ENCODE measurements around the gene AKR7A2.

AKR7A2 gene

GRCh38 chr1:19343617-19344350 lies 31.8 kb upstream of the AKR7A2 start:
- no peak for DNase-seq (ENCODE audit: low read depth)

GRCh38 chr1:19342894-19343616 lies 31.1 kb upstream of the AKR7A2 start:
- no peak for DNase-seq (ENCODE audit: low read depth)

- no peak for DNase-seq (ENCODE audit: low read depth)
These were observed 30.3 kb upstream of the AKR7A2 start for GRCh38 chr1:19342062-19342750.

GRCh38 chr1:19341201-19342061 lies 29.5 kb upstream of the AKR7A2 start:
- peak; percentile 72 for DNase-seq (ENCODE audit: low read depth)

DNA sequence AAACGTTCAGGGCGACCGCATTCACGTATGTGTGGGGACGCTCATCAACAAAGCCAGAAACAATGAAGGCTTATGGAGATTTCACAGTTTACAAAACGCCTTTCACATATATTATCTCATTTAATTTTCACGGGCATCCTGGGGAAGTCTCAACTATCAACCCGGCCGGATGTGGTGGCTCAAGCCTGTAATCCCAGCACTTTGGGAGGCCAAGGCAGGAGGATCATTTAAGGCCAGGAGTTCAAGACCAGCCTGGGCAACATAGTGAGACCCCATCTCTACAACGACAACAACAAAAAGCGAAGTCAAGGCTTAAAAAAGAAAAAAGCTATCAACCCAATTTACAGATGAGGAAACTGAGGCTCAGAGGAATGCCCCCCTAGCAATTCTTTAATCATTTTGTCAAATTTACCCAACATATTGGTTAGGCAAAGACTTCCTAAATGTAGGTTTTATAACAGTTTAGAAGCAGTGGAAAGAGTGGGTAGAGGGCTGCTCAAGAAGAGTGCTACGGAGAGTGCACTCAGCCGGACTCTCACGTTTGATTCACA lies 28.5 kb upstream of the AKR7A2 start:
- DNase-seq (ENCODE audit: low read depth): no peak

DNA sequence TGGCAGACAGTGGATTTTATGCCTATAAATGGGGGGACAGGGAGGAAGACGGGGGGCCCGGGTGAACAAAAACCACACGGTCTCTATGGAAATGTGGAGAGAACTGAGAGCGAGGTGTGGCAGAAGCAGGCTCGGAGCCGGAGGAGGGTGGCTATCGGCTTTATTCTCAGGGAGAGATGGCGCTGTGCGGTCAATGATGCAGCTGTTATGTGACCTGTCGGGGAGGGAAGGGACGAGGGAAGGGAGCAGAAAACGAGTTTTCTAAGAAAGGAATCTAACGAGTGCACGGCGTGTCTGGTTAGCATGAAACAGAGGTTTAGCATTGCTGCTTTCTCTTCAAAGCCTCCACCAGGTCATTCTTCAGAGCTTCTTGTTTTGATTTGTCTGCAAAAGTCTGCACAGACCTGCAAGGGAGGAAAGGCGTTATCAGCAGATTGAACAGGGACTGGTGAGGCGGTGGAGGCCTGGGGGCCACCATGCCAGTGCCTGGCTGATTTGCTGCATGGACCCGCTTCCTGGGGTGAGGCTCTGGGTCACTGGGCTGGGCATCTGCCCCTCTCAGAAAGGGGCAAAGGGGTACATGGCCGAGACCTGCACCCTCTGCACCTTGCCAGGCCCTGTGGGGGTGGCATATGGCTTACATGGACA lies 27.4 kb upstream of the AKR7A2 start:
- DNase-seq (ENCODE audit: low read depth): no peak

DNA sequence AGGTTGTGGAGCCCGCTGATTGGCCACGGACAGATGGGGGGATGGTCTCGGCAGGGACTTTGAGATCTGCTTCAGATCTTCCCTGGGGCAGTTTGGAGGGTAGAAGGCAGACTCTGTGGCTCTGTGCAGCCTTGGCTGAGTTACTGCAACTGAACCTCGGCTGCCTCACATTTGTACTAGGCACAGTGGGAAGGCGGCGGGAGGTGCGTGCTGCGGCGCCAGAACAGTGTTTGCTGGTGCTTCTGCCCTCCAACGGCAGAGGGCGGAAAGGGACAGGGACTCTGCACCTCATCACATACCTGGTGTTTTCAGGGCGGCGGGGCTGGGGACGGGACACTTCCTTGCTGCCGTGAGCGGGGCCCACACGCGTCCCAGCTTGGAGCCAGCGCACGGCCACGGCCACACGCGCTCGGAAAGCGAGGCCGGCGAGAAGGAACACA lies 26.4 kb upstream of the AKR7A2 start:
- peak; percentile 47 for DNase-seq (ENCODE audit: low read depth)

DNA sequence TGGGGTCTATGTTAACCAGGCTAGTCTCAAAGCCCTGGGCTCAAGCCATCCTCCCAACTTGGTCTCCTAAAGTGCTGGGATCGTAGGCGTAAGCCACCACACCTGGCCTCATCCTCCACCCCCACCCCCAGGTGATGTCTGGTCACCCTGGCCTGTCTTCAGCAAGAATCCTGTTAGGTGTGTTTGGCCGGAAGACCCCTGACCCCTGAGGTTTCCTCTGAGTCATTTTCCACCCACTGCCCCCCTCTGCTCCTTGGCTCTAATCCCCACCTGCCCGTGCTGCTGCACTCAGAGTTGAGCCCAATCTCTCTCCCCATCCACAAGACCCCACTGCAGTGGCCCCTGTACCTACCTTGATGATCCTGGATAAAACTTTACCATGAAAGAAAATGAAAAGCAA lies 25.3 kb upstream of the AKR7A2 start:
- DNase-seq (ENCODE audit: low read depth): no peak

DNA sequence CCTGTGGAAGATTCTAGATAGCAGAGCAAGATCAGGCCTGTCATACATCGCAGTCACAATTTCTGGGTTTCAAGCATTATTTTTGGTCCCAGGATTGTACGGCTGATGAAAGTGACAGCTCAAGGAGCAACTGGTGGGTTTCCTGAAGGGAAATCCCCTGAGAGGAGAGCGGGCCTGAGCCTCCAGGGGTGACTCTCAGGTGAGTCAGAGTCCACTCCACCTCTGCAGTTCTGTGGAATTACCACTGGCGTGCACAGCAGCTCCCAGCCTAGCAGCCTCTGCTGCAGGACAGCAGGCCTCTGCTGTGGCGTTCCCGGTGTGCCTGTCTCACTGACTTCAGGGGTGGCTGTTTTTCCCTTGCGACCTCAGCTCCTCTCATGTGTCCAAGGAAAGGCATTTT lies 24.6 kb upstream of the AKR7A2 start:
- DNase-seq (ENCODE audit: low read depth): no peak

DNA sequence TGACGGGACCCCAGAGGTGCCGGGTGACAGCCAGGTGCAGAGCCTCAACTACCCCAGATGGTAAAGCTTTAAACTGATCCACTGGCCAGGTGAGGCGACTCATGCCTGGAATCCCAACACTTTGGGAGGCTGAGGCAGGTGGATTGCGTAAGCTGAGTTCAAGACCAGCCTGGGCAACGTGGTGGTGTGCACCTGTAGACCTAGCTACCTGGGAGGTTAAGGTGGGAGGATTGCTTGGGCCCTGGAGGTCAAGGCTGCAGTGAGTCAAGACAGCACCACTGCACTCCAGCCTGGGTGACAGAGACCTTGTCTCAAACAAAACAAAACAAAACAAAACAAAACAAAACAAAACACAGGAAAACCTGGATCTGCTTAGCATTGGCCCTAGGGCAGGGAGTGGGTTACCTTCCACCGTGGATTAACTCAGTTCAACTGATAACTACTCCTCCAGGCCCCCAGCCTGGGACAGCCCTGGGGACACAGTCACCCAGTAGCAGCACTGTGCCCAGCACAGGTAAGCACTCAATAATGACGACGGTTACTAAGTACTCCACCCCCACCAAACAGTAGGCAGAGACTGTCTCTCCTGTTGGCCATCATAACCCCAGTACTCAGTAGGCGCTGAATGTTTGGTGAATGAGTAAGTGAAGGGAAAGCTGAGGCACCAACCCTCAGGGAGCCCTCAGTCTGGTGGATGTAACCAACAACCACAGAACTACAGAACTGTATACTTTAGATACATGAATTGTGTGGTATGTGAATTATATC lies 21.8 kb upstream of the AKR7A2 start:
- DNase-seq (ENCODE audit: low read depth): peak; percentile 35

DNA sequence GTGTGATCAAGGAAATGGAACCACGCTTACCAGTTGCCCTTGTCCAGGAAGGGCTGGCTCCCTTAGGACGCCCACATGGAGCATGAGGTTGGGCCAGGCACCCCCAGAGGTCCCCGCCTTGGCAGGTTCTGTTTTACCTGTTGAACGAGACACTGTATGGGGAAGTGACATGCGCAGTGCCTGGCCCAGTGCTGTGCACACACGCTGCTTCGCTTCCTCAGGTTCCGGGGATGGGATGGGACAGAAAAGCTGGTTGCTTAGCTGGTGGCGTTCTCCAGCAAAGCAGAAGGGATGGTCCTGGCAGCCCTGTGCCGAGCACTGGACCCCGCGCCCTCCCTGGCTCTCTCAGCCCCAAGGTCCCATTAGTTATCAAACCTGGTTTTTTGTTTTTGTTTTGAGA lies 20.9 kb upstream of the AKR7A2 start:
- DNase-seq (ENCODE audit: low read depth): no peak

DNA sequence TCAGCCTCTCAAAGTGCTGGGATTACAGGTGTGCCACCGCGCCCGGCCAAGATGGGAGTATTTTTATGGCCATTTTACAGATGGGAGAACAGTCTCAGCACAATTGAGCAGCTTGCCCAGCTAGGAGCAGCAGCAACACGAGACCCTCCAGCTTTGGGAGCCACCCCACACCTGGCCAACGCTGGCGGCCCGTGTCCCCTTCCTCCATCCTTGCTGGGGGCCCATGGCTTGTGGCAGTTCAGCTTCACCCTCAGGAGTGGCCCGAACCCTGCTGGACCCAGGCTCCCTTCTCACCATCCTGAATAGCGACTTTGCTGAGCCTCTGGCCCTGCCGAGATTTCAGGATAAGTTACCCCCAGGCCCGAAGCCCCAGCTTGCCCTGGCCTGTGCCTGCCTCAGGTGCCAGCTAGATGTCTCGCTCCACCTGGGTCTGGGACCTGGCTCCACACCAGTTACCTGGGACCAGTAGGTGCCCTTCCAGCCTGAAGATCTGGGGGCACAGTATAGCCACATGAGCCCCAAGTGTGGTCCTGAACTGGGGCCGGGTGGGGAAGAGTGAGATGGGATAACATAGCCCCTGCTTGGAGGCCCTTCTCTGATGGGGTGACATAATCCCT lies 19.4 kb upstream of the AKR7A2 start:
- no peak for DNase-seq (ENCODE audit: low read depth)

DNA sequence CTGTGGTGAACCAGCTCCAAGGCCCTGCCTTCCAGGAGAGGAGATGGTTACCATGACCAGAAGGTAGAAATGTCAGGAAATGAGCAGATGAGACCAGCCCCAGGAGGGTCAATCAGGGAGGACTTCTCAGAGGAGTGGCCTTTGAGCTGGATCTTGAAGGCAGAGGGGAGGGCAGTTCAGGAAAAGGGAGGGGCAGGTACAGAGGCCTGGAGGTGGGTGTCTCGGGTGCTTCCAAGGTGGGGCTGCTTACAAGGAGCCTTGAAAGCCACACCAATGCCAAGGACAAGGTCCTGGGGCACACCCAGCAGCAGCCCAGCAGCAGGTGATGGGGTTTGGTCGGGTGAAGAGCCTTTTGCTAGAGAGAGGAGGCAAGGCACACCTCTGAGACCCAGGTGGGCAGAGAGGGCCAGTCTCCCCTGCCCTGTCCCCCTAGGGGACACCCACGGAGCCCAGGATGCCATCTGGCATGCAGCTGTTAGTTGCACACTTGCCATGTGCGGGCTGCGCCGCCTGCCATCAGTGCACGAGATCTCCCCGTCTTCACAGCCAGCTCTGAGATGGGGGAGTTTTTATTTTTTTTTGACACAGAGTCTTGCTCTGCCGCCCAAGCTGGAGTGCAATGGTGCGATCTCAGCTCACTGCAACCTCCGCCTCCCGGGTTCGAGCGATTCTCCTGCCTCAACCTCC lies 18.6 kb upstream of the AKR7A2 start:
- no peak for DNase-seq (ENCODE audit: low read depth)

DNA sequence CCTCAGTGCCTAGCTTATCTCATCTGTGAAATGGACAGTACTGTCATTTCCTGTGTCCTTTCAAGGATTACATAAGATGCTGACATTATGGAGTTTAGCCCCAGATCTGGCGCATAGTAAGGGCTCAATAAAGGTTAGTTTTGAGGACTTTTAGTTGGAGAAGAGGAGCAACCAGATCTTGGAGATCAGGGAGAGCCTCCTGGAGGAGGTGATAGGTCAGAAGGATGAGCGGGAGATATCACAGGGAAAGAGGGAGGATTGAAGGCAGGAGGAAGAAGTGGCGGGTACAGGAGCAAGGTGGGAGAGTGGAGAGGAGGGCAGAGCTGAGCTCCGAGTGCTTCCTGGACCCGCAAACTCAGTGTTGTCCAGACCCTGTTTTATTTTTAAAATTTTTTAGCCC lies 17.7 kb upstream of the AKR7A2 start:
- DNase-seq (ENCODE audit: low read depth): no peak

GRCh38 chr1:19329188-19329587 lies 17.2 kb upstream of the AKR7A2 start:
- no peak for DNase-seq (ENCODE audit: low read depth)

- DNase-seq (ENCODE audit: low read depth): no peak
These were observed 16.5 kb upstream of the AKR7A2 start for GRCh38 chr1:19328486-19328885.

DNA sequence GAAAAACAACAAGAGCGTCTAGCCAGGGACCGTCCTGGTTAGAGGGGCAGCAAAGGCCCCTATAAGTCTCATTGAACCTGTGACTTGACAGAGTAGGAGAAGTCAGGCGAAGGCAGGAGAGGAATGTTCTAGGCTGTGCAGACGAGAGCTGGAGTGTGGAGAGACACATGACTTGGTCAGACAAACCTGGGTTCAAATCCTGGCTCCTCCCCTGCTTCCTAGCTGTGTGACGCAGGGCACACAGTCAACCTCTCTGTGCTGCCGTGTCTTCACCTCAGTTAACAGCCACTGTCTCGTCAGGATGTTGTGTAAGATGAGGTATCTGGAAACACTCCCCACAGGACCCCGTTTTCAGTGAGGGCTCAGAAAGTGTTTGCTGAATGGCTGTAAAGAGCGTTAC lies 15.8 kb upstream of the AKR7A2 start:
- DNase-seq (ENCODE audit: low read depth): no peak

GRCh38 chr1:19327301-19327700 lies 15.4 kb upstream of the AKR7A2 start:
- DNase-seq (ENCODE audit: low read depth): no peak

GRCh38 chr1:19326748-19327065 lies 14.8 kb upstream of the AKR7A2 start:
- no peak for DNase-seq (ENCODE audit: low read depth)

Data from EH (cell line).